ENCODE data around the gene PRKAR1A. TPM values are rescaled to one million over a fixed set of nuclear protein-coding genes. Genes with fewer than 3 reads are reported as not detected.

PRKAR1A gene
- total and polyA plus RNA-seq, 4 donors: 55.6 to 118 (median 104) TPM

DNA sequence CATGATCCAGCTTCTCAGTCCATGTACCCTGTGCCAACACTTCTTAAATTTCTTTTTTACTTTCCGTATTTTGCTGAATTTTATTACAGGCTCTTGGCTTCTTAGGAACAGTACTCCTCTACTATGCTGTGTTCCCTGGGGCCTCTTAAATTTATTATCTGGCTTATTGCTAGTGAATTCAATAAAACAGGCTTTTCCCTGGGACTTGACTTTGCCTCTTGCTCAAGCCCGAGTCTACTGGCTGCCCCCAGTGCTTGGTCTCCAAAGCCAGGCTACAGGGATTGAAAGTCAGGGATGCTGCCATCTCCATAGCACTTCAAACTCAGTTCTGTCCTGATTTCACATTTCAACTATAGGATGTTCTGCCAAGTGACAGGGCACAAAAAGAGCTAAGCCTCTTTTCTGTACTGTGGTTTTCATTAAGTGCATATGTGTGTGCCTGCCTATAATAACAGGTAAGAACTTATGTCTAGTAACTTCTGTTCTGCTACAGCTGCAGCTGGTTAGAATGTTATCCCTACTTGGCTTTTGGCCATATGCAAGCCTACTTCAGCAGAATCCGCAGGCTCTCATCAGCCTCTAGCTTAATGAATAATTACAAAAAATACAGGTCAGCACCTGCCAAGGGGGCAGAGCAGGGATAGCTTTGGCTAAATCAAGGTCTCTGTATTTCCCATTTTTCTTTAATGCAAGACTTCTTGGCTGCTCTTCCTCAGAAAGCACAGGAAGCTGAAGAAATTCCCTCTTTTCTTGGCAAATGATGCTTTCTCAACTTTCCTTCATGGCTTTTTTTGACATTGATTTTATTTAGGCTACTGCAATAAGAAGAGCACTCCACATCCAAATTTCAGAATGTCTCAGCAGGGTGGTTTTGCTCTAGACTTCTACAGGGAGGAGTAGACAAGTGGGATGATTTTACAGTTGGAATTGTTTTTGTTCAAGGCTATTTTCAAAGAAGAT, 80.7 kb downstream of the PRKAR1A start:
- no peaks in the 10 kb centered on the region for H3K9me3 ChIP-seq (ENCODE audit: control insufficient read depth in 4 of 4, low read length in 3 of 4)
- WGBS: 54% methylated on average over 3 of the region's 3 CpGs
- H3K4me3 ChIP-seq (ENCODE audit: low read depth in 1 of 3, low read length in 3 of 3): no peak overlapping the region
- H3K27ac ChIP-seq (ENCODE audit: low read depth in 1 of 2, low read length in 2 of 2): no peak overlapping the region
- TF ChIP-seq, protein P1, sequence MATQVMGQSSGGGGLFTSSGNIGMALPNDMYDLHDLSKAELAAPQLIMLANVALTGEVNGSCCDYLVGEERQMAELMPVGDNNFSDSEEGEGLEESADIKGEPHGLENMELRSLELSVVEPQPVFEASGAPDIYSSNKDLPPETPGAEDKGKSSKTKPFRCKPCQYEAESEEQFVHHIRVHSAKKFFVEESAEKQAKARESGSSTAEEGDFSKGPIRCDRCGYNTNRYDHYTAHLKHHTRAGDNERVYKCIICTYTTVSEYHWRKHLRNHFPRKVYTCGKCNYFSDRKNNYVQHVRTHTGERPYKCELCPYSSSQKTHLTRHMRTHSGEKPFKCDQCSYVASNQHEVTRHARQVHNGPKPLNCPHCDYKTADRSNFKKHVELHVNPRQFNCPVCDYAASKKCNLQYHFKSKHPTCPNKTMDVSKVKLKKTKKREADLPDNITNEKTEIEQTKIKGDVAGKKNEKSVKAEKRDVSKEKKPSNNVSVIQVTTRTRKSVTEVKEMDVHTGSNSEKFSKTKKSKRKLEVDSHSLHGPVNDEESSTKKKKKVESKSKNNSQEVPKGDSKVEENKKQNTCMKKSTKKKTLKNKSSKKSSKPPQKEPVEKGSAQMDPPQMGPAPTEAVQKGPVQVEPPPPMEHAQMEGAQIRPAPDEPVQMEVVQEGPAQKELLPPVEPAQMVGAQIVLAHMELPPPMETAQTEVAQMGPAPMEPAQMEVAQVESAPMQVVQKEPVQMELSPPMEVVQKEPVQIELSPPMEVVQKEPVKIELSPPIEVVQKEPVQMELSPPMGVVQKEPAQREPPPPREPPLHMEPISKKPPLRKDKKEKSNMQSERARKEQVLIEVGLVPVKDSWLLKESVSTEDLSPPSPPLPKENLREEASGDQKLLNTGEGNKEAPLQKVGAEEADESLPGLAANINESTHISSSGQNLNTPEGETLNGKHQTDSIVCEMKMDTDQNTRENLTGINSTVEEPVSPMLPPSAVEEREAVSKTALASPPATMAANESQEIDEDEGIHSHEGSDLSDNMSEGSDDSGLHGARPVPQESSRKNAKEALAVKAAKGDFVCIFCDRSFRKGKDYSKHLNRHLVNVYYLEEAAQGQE (IDR thresholded peaks at IDR 0.05): no peak
- TF ChIP-seq HNF4A (conservative IDR thresholded peaks at IDR 0.05) (no peak), NR2F2 (IDR thresholded peaks at IDR 0.05) (no peak), HNF4G (IDR thresholded peaks at IDR 0.05) (no peak), FOXA1 (IDR thresholded peaks at IDR 0.05) (no peak), SP1 (IDR thresholded peaks at IDR 0.05) (no peak), FOXA2 (IDR thresholded peaks at IDR 0.05) (no peak), JUND (IDR thresholded peaks at IDR 0.05) (no peak), GABPA (IDR thresholded peaks at IDR 0.05 in 1 of 2, conservative IDR thresholded peaks at IDR 0.05 in 1 of 2) (no peak), TAF1 (conservative IDR thresholded peaks at IDR 0.05) (no peak), EGR1 (IDR thresholded peaks at IDR 0.05; ENCODE audit: low read depth in 2 of 2) (no peak), YY1 (IDR thresholded peaks at IDR 0.05) (no peak)
- TF ChIP-seq, protein P2, sequence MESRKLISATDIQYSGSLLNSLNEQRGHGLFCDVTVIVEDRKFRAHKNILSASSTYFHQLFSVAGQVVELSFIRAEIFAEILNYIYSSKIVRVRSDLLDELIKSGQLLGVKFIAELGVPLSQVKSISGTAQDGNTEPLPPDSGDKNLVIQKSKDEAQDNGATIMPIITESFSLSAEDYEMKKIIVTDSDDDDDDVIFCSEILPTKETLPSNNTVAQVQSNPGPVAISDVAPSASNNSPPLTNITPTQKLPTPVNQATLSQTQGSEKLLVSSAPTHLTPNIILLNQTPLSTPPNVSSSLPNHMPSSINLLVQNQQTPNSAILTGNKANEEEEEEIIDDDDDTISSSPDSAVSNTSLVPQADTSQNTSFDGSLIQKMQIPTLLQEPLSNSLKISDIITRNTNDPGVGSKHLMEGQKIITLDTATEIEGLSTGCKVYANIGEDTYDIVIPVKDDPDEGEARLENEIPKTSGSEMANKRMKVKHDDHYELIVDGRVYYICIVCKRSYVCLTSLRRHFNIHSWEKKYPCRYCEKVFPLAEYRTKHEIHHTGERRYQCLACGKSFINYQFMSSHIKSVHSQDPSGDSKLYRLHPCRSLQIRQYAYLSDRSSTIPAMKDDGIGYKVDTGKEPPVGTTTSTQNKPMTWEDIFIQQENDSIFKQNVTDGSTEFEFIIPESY (IDR thresholded peaks at IDR 0.05): no peak
- TF ChIP-seq, protein P3, sequence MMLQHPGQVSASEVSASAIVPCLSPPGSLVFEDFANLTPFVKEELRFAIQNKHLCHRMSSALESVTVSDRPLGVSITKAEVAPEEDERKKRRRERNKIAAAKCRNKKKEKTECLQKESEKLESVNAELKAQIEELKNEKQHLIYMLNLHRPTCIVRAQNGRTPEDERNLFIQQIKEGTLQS (IDR thresholded peaks at IDR 0.05): no peak
- DNase-seq (ENCODE audit: low spot score): no peak
- peaks cover 0 to 8% (median 4%) of the 10 kb centered on the region in 4 donors for H3K36me3 ChIP-seq (ENCODE audit: control insufficient read depth in 4 of 4, insufficient read depth in 3 of 4, low read depth in 1 of 4, low read length in 3 of 4)
- no peaks in the 10 kb centered on the region for H3K27me3 ChIP-seq (ENCODE audit: control insufficient read depth in 4 of 4, insufficient read depth in 4 of 4, low read length in 3 of 4)
- H3K9ac ChIP-seq (ENCODE audit: low read depth in 1 of 2, low read length in 2 of 2): no peak overlapping the region
- peaks cover 13 to 59% (median 48%) of the 10 kb centered on the region in 4 donors for H3K4me1 ChIP-seq (ENCODE audit: control insufficient read depth in 4 of 4, insufficient read depth in 4 of 4, low read length in 3 of 4)

DNA sequence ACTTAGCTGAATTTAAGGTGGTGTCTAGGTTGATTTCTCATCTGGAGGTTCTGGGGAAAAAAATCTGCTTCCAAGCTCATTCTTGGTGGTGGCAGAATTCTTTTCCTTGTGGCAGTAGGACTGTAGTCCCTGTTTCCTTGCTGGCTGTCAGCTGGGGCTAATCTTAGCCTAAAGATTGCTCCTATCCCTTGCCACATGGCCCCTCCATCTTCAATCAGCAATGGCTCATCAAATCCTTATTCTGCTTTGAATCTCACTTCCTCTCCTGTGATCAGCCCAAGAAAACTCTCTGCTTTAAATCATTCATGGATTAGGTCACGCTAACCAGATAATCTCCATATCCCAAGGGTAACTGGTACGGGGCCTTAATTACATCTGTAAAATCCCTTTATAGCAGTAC, 82.3 kb downstream of the PRKAR1A start:
- H3K9me3 ChIP-seq (ENCODE audit: control insufficient read depth in 4 of 4, low read length in 3 of 4): no peaks in the 10 kb centered on the region
- H3K9ac ChIP-seq (ENCODE audit: low read depth in 1 of 2, low read length in 2 of 2): no peak overlapping the region
- no peak overlapping the region for H3K27ac ChIP-seq (ENCODE audit: low read depth in 1 of 2, low read length in 2 of 2)
- H3K4me3 ChIP-seq (ENCODE audit: low read depth in 1 of 3, low read length in 3 of 3): no peak overlapping the region
- DNase-seq (ENCODE audit: low spot score): no peak
- peaks cover 0 to 3% (median 0%) of the 10 kb centered on the region in 4 donors for H3K36me3 ChIP-seq (ENCODE audit: control insufficient read depth in 4 of 4, insufficient read depth in 3 of 4, low read depth in 1 of 4, low read length in 3 of 4)
- 95% methylated on average over 2 of the region's 2 CpGs for WGBS
- H3K27me3 ChIP-seq (ENCODE audit: control insufficient read depth in 4 of 4, insufficient read depth in 4 of 4, low read length in 3 of 4): no peaks in the 10 kb centered on the region
- peaks cover 14 to 51% (median 41%) of the 10 kb centered on the region in 4 donors for H3K4me1 ChIP-seq (ENCODE audit: control insufficient read depth in 4 of 4, insufficient read depth in 4 of 4, low read length in 3 of 4)
- no peak for TF ChIP-seq TAF1 (conservative IDR thresholded peaks at IDR 0.05)
- TF ChIP-seq, protein P1 (IDR thresholded peaks at IDR 0.05): no peak
- TF ChIP-seq FOXA1 (IDR thresholded peaks at IDR 0.05): no peak
- TF ChIP-seq, protein P4, sequence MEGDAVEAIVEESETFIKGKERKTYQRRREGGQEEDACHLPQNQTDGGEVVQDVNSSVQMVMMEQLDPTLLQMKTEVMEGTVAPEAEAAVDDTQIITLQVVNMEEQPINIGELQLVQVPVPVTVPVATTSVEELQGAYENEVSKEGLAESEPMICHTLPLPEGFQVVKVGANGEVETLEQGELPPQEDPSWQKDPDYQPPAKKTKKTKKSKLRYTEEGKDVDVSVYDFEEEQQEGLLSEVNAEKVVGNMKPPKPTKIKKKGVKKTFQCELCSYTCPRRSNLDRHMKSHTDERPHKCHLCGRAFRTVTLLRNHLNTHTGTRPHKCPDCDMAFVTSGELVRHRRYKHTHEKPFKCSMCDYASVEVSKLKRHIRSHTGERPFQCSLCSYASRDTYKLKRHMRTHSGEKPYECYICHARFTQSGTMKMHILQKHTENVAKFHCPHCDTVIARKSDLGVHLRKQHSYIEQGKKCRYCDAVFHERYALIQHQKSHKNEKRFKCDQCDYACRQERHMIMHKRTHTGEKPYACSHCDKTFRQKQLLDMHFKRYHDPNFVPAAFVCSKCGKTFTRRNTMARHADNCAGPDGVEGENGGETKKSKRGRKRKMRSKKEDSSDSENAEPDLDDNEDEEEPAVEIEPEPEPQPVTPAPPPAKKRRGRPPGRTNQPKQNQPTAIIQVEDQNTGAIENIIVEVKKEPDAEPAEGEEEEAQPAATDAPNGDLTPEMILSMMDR (IDR thresholded peaks at IDR 0.05; ENCODE audit: low read depth, low read length, missing input control): no peak
- TF ChIP-seq, protein P5, sequence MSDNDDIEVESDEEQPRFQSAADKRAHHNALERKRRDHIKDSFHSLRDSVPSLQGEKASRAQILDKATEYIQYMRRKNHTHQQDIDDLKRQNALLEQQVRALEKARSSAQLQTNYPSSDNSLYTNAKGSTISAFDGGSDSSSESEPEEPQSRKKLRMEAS (IDR thresholded peaks at IDR 0.05): no peak
- TF ChIP-seq NR2F2 (IDR thresholded peaks at IDR 0.05): no peak
- TF ChIP-seq, protein P2 (IDR thresholded peaks at IDR 0.05): no peak
- TF ChIP-seq GABPA (IDR thresholded peaks at IDR 0.05 in 1 of 2, conservative IDR thresholded peaks at IDR 0.05 in 1 of 2): no peak
- no peak for TF ChIP-seq SP1 (IDR thresholded peaks at IDR 0.05)
